Measurements from ENCODE around the gene CYP1A2. TPM values are rescaled to one million over a fixed set of nuclear protein-coding genes. Genes with fewer than 3 reads are reported as not detected.

CYP1A2 gene
- total RNA-seq, 2 experiments from 2014 or later = not detected

GRCh38 chr15:74752531-74752930, 3.9 kb downstream of the CYP1A2 start:
- no peaks in the 10 kb centered on the region for H3K9me3 Mint-ChIP-seq
- no peaks in the 10 kb centered on the region for H3K27me3 Mint-ChIP-seq
- no peak for DNase-seq
- Histone ChIP-seq H3K4me3 (ENCODE audit: low read length) (no peak overlapping the region), H3K27me3 (ENCODE audit: control insufficient read depth in 1 of 2, insufficient read depth in 2 of 2, low read length in 2 of 2) (no peaks in the 10 kb centered on the region), H3K9me3 (ENCODE audit: control insufficient read depth in 1 of 2, insufficient read depth in 1 of 2, low read length in 2 of 2) (no peaks in the 10 kb centered on the region), H3K4me1 (ENCODE audit: insufficient read depth, low read length) (no peaks in the 10 kb centered on the region), H3K36me3 (ENCODE audit: insufficient read depth, low read length) (no peaks in the 10 kb centered on the region), H3K27ac (ENCODE audit: low read depth in 1 of 2, low read length in 2 of 2) (no peak overlapping the region)
- POLR2A ChIA-PET = no interaction called here
- no peak for TF ChIP-seq CTCF (IDR thresholded peaks at IDR 0.05)
- H3K27ac Mint-ChIP-seq = no peak overlapping the region
- H3K36me3 Mint-ChIP-seq (ENCODE audit: low read depth) = no peaks in the 10 kb centered on the region
- CTCF ChIA-PET = no interaction called here
- H3K4me1 Mint-ChIP-seq (ENCODE audit: low read depth) = no peaks in the 10 kb centered on the region
- no peak overlapping the region for H3K4me3 Mint-ChIP-seq
- intact Hi-C loops (cut with DNase I, micrococcal nuclease) = no loop called here
- ATAC-seq (ENCODE audit: poor library complexity) = no peak

- no peak overlapping the region for H3K4me3 Mint-ChIP-seq
- H3K4me1 ChIP-seq (ENCODE audit: insufficient read depth, low read length) = no peaks in the 10 kb centered on the region
- H3K4me1 Mint-ChIP-seq (ENCODE audit: low read depth) = no peaks in the 10 kb centered on the region
- no peak for TF ChIP-seq CTCF (IDR thresholded peaks at IDR 0.05)
- intact Hi-C loops (cut with DNase I, micrococcal nuclease) = no loop called here
- H3K4me3 ChIP-seq (ENCODE audit: low read length) = no peak overlapping the region
- ATAC-seq (ENCODE audit: poor library complexity) (no peak), DNase-seq (no peak)
- POLR2A ChIA-PET = no interaction called here
- no peak overlapping the region for H3K27ac Mint-ChIP-seq
- no peaks in the 10 kb centered on the region for H3K36me3 ChIP-seq (ENCODE audit: insufficient read depth, low read length)
- CTCF ChIA-PET = interaction anchor here (0.6 kb wide), 1 partner anchor 607 kb away, joined by 4 read pairs; no protein-coding TSS in a partner anchor
- no peaks in the 10 kb centered on the region for H3K27me3 Mint-ChIP-seq
- H3K27me3 ChIP-seq (ENCODE audit: control insufficient read depth in 1 of 2, insufficient read depth in 2 of 2, low read length in 2 of 2) = no peaks in the 10 kb centered on the region
- H3K9me3 Mint-ChIP-seq = no peaks in the 10 kb centered on the region
- H3K36me3 Mint-ChIP-seq (ENCODE audit: low read depth) = no peaks in the 10 kb centered on the region
- no peak overlapping the region for H3K27ac ChIP-seq (ENCODE audit: low read depth in 1 of 2, low read length in 2 of 2)
- no peaks in the 10 kb centered on the region for H3K9me3 ChIP-seq (ENCODE audit: control insufficient read depth in 1 of 2, insufficient read depth in 1 of 2, low read length in 2 of 2)
Measured at GRCh38 chr15:74754593-74755215, 6.1 kb downstream of the CYP1A2 start.

GRCh38 chr15:74758736-74759135, 10.1 kb downstream of the CYP1A2 start:
- no peak overlapping the region for H3K27ac ChIP-seq (ENCODE audit: low read depth in 1 of 2, low read length in 2 of 2)
- ChIA-PET CTCF (no interaction called here), POLR2A (no interaction called here)
- intact Hi-C loops (cut with DNase I, micrococcal nuclease) = no loop called here
- no peak for ATAC-seq (ENCODE audit: poor library complexity)
- no peaks in the 10 kb centered on the region for H3K36me3 ChIP-seq (ENCODE audit: insufficient read depth, low read length)
- Mint-ChIP-seq H3K36me3 (ENCODE audit: low read depth) (no peaks in the 10 kb centered on the region), H3K4me3 (no peak overlapping the region), H3K27me3 (no peaks in the 10 kb centered on the region), H3K27ac (no peak overlapping the region), H3K9me3 (no peaks in the 10 kb centered on the region), H3K4me1 (ENCODE audit: low read depth) (no peaks in the 10 kb centered on the region)
- peaks cover 0 to 2% of the 10 kb centered on the region in 2 experiments for H3K27me3 ChIP-seq (ENCODE audit: control insufficient read depth in 1 of 2, insufficient read depth in 2 of 2, low read length in 2 of 2)
- DNase-seq = no peak
- TF ChIP-seq CTCF (IDR thresholded peaks at IDR 0.05) = no peak
- H3K4me3 ChIP-seq (ENCODE audit: low read length) = no peak overlapping the region
- no peaks in the 10 kb centered on the region for H3K4me1 ChIP-seq (ENCODE audit: insufficient read depth, low read length)
- no peaks in the 10 kb centered on the region for H3K9me3 ChIP-seq (ENCODE audit: control insufficient read depth in 1 of 2, insufficient read depth in 1 of 2, low read length in 2 of 2)

All from CD4-positive, alpha-beta T cell (primary cell).